WTC11 (cell line): ENCODE data around the gene ITPR2. TPM values are rescaled to one million over a fixed set of nuclear protein-coding genes. Genes with fewer than 3 reads are reported as not detected.

Experiments
- ATAC-seq: fragments of 200-7000 bp; cut with Tn5 transposase; 2 replicates; pipeline ENCODE4 v1.10.0; 2021; ENCODE audit warnings: mild to moderate bottlenecking, moderate library complexity
- CTCF ChIA-PET: fragments of 300-600 bp; sonication (Branson Sonifier 250); formaldehyde crosslinking; loops from one replicate; lab custom pipeline; 2021; ENCODE audit warnings: antibody characterized with exemption; lab: Charles Lee
- POLR2A ChIA-PET: fragments of 350-600 bp; sonication (Branson Sonifier 250); formaldehyde crosslinking; loops from one replicate; lab custom pipeline; 2021; ENCODE audit warnings: antibody characterized with exemption; lab: Charles Lee
- DNase-seq: peaks from one replicate; pipeline ENCODE4 v3.0.0; 2021; ENCODE audit warnings: low spot score
- H3K27ac Mint-ChIP-seq: 2 replicates; pipeline ENCODE4 v1.8.0; 2021; ENCODE audit warnings: mixed read lengths
- H3K27me3 Mint-ChIP-seq: 2 replicates; pipeline ENCODE4 v1.8.0; 2021; ENCODE audit warnings: low read depth, mild to moderate bottlenecking, moderate library complexity, mixed read lengths
- H3K36me3 Mint-ChIP-seq: 2 replicates; pipeline ENCODE4 v1.8.0; 2021; ENCODE audit warnings: mixed read lengths
- H3K4me1 Mint-ChIP-seq: 2 replicates; pipeline ENCODE4 v1.8.0; 2022; ENCODE audit warnings: mixed read lengths
- H3K4me3 Mint-ChIP-seq: 2 replicates; pipeline ENCODE4 v1.8.0; 2021; ENCODE audit warnings: mild to moderate bottlenecking, moderate library complexity, mixed read lengths
- H3K9me3 Mint-ChIP-seq: 2 replicates; pipeline ENCODE4 v1.8.0; 2021; ENCODE audit warnings: mixed read lengths
- CREM ChIP-seq: sonication (generic); formaldehyde crosslinking; IDR thresholded peaks from 2 replicates; pipeline ENCODE4 v1.8.1; 2022; ENCODE audit warnings: mild to moderate bottlenecking, missing genetic modification reagents, moderate library complexity
- GABPB1 ChIP-seq: sonication (generic); formaldehyde crosslinking; IDR thresholded peaks from 2 replicates; pipeline ENCODE4 v1.8.1; 2023; ENCODE audit warnings: mild to moderate bottlenecking, missing genetic modification reagents
- NFYB ChIP-seq: sonication (generic); formaldehyde crosslinking; conservative IDR thresholded peaks from 2 replicates; pipeline ENCODE4 v1.8.0; 2022; ENCODE audit warnings: low read depth, missing genetic modification reagents
- NR3C1 ChIP-seq: sonication (generic); formaldehyde crosslinking; conservative IDR thresholded peaks from 2 replicates; pipeline ENCODE4 v1.8.1; 2023; ENCODE audit warnings: low read depth, mild to moderate bottlenecking, missing genetic modification reagents
- OVOL2 ChIP-seq: fragments of 250-450 bp; sonication (Bioruptor Pico); IDR thresholded peaks from 2 replicates; pipeline ENCODE4 v1.9.0; 2021; ENCODE audit warnings: mild to moderate bottlenecking, borderline replicate concordance
- SOX15 ChIP-seq: fragments of 250-450 bp; sonication (Bioruptor Pico); IDR thresholded peaks from 2 replicates; pipeline ENCODE4 v1.9.0; 2021; ENCODE audit warnings: mild to moderate bottlenecking
- SP1 ChIP-seq: sonication (generic); formaldehyde crosslinking; conservative IDR thresholded peaks from 2 replicates; pipeline ENCODE4 v1.8.1; 2022; ENCODE audit warnings: missing genetic modification reagents
- TCF7 ChIP-seq: sonication (generic); formaldehyde crosslinking; IDR thresholded peaks from 2 replicates; pipeline ENCODE4 v1.8.0; 2022; ENCODE audit warnings: mild to moderate bottlenecking, low read depth, missing genetic modification reagents, moderate library complexity
- ZNF138 ChIP-seq: sonication (generic); formaldehyde crosslinking; conservative IDR thresholded peaks from 2 replicates; pipeline ENCODE4 v1.8.1; 2022; ENCODE audit warnings: mild to moderate bottlenecking, moderate library complexity, missing genetic modification reagents
- ZNF263 ChIP-seq: sonication (generic); formaldehyde crosslinking; IDR thresholded peaks from 2 replicates; pipeline ENCODE4 v1.8.1; 2022; ENCODE audit warnings: low read depth, mild to moderate bottlenecking, moderate library complexity, missing genetic modification reagents
- ZNF416 ChIP-seq: fragments of 250-450 bp; sonication (Bioruptor Pico); IDR thresholded peaks from 2 replicates; pipeline ENCODE4 v1.9.0; 2021; ENCODE audit warnings: mild to moderate bottlenecking, inconsistent platforms
- total RNA-seq: library from RNA; stranded (reverse); gene quantifications from 3 replicates; pipeline ENCODE4 v1.2.3, GENCODE V29; 2021
- TF ChIP-seq, protein P1 (sequence below): fragments of 250-450 bp; sonication (Bioruptor Pico); IDR thresholded peaks from 2 replicates; pipeline ENCODE4 v2.1.2; 2022; ENCODE audit warnings: mild to moderate bottlenecking, moderate library complexity
- TF ChIP-seq, protein P2 (sequence below): sonication (generic); formaldehyde crosslinking; conservative IDR thresholded peaks from 2 replicates; pipeline ENCODE4 v1.8.1; 2023; ENCODE audit warnings: mild to moderate bottlenecking, low read depth, missing genetic modification reagents, moderate library complexity
- TF ChIP-seq, protein P3 (sequence below): fragments of 250-450 bp; sonication (Bioruptor Pico); IDR thresholded peaks from 2 replicates; pipeline ENCODE4 v1.9.0; 2021; ENCODE audit warnings: mild to moderate bottlenecking
- TF ChIP-seq, protein P4 (sequence below): fragments of 250-450 bp; sonication (Bioruptor Pico); IDR thresholded peaks from 2 replicates; pipeline ENCODE4 v1.8.0; 2021; ENCODE audit warnings: mild to moderate bottlenecking
- TF ChIP-seq, protein P5 (sequence below): sonication (generic); formaldehyde crosslinking; IDR thresholded peaks from 2 replicates; pipeline ENCODE4 v1.8.1; 2023; ENCODE audit warnings: mild to moderate bottlenecking, missing genetic modification reagents, moderate library complexity
- TF ChIP-seq, protein P6 (sequence below): sonication (generic); formaldehyde crosslinking; IDR thresholded peaks from 2 replicates; pipeline ENCODE4 v1.8.0; 2023; ENCODE audit warnings: missing genetic modification reagents
- TF ChIP-seq, protein P7 (sequence below): sonication (generic); formaldehyde crosslinking; IDR thresholded peaks from 2 replicates; pipeline ENCODE4 v1.8.0; 2022; ENCODE audit warnings: mild to moderate bottlenecking, missing genetic modification reagents
- TF ChIP-seq, protein P8 (sequence below): fragments of 200-600 bp; IDR thresholded peaks from 2 replicates; pipeline ENCODE4 v1.8.0; 2022; ENCODE audit warnings: antibody characterized with exemption
- TF ChIP-seq, protein P9 (sequence below): sonication (generic); formaldehyde crosslinking; IDR thresholded peaks from 2 replicates; pipeline ENCODE4 v1.8.1; 2022; ENCODE audit warnings: mild to moderate bottlenecking, missing genetic modification reagents, moderate library complexity, borderline replicate concordance

ITPR2 gene
- total RNA-seq, 1 experiment from 2014 or later: 50.7 TPM

DNA sequence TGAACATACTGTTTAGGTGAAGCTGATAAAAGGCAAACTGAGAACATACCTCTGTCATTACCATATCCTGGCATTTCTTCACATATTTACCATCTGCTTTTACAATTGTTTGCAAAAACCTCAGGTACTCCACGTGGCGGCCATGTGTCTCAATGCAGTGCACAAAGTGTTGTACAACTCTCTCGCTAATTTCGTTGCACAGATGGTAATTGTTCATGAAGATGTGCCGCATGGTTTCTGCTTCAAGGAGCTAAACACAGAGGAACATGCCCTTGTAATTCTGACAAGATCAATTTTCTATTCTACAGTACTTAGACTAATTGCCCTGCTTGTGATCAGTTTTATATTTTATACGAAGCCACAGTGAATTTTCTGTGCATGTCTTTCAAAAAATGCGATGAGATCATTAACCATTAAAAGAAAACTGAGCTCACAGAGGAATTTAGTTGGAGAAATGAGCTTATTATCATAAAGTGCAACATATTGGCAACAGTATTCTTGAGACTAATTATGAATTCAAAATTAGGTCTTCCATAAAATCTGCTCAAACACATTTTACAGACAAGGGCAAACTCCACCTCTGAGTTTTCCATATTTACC lies 233.8 kb downstream of the ITPR2 start:
- ATAC-seq (no peak), DNase-seq (no peak)
- ChIA-PET POLR2A (no interaction called here), CTCF (interaction anchor here (0.9 kb wide), 1 partner anchor 15 kb away, joined by 3 read pairs; no protein-coding TSS in a partner anchor)
- Mint-ChIP-seq H3K4me1 (no peaks in the 10 kb centered on the region), H3K36me3 (peaks cover 27% of the 10 kb centered on the region), H3K9me3 (no peaks in the 10 kb centered on the region), H3K27ac (no peak overlapping the region), H3K27me3 (no peaks in the 10 kb centered on the region), H3K4me3 (no peak overlapping the region)
- TF ChIP-seq, protein P1, sequence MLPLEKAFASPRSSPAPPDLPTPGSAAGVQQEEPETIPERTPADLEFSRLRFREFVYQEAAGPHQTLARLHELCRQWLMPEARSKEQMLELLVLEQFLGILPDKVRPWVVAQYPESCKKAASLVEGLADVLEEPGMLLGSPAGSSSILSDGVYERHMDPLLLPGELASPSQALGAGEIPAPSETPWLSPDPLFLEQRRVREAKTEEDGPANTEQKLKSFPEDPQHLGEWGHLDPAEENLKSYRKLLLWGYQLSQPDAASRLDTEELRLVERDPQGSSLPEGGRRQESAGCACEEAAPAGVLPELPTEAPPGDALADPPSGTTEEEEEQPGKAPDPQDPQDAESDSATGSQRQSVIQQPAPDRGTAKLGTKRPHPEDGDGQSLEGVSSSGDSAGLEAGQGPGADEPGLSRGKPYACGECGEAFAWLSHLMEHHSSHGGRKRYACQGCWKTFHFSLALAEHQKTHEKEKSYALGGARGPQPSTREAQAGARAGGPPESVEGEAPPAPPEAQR: no peak
- TF ChIP-seq, protein P2, sequence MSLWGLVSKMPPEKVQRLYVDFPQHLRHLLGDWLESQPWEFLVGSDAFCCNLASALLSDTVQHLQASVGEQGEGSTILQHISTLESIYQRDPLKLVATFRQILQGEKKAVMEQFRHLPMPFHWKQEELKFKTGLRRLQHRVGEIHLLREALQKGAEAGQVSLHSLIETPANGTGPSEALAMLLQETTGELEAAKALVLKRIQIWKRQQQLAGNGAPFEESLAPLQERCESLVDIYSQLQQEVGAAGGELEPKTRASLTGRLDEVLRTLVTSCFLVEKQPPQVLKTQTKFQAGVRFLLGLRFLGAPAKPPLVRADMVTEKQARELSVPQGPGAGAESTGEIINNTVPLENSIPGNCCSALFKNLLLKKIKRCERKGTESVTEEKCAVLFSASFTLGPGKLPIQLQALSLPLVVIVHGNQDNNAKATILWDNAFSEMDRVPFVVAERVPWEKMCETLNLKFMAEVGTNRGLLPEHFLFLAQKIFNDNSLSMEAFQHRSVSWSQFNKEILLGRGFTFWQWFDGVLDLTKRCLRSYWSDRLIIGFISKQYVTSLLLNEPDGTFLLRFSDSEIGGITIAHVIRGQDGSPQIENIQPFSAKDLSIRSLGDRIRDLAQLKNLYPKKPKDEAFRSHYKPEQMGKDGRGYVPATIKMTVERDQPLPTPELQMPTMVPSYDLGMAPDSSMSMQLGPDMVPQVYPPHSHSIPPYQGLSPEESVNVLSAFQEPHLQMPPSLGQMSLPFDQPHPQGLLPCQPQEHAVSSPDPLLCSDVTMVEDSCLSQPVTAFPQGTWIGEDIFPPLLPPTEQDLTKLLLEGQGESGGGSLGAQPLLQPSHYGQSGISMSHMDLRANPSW (CRISPR knock-in tag): no peak
- TF ChIP-seq NFYB (CRISPR knock-in tag) (no peak), SOX15 (CRISPR knock-in tag) (no peak), NR3C1 (no peak)
- TF ChIP-seq, protein P3, sequence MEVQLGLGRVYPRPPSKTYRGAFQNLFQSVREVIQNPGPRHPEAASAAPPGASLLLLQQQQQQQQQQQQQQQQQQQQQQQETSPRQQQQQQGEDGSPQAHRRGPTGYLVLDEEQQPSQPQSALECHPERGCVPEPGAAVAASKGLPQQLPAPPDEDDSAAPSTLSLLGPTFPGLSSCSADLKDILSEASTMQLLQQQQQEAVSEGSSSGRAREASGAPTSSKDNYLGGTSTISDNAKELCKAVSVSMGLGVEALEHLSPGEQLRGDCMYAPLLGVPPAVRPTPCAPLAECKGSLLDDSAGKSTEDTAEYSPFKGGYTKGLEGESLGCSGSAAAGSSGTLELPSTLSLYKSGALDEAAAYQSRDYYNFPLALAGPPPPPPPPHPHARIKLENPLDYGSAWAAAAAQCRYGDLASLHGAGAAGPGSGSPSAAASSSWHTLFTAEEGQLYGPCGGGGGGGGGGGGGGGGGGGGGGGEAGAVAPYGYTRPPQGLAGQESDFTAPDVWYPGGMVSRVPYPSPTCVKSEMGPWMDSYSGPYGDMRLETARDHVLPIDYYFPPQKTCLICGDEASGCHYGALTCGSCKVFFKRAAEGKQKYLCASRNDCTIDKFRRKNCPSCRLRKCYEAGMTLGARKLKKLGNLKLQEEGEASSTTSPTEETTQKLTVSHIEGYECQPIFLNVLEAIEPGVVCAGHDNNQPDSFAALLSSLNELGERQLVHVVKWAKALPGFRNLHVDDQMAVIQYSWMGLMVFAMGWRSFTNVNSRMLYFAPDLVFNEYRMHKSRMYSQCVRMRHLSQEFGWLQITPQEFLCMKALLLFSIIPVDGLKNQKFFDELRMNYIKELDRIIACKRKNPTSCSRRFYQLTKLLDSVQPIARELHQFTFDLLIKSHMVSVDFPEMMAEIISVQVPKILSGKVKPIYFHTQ (CRISPR knock-in tag): no peak

DNA sequence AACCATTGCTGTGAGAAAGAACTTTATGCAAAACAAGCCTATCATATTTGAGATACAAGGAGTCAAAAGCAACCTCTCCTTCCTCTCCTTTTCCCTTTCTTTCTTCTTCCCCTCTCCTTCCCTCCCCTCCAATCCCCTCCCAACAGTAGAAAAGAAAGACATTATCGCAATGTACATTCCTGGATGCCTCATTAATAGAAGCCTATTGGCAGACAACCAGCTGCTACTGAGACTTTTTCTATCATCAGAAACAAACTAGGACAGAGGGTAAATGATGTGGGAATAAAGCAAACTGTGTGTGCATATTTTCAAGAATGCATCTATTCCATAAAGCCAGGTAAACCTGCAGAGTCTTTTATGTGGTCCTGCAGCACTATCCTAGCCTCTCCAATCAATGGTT lies 237.2 kb downstream of the ITPR2 start:
- Mint-ChIP-seq H3K27me3 (no peaks in the 10 kb centered on the region), H3K9me3 (no peaks in the 10 kb centered on the region), H3K27ac (no peak overlapping the region), H3K4me1 (no peaks in the 10 kb centered on the region), H3K4me3 (no peak overlapping the region), H3K36me3 (peaks cover 35% of the 10 kb centered on the region)
- POLR2A ChIA-PET: no interaction called here
- CTCF ChIA-PET: no interaction called here
- DNase-seq (no peak), ATAC-seq (no peak)
- TF ChIP-seq SP1 (no peak), ZNF416 (no peak), ZNF263 (no peak), CREM (CRISPR knock-in tag) (no peak), NR3C1 (no peak), OVOL2 (CRISPR knock-in tag) (no peak), ZNF138 (CRISPR knock-in tag) (no peak), TCF7 (CRISPR knock-in tag) (no peak), GABPB1 (CRISPR knock-in tag) (no peak)
- TF ChIP-seq, protein P4, sequence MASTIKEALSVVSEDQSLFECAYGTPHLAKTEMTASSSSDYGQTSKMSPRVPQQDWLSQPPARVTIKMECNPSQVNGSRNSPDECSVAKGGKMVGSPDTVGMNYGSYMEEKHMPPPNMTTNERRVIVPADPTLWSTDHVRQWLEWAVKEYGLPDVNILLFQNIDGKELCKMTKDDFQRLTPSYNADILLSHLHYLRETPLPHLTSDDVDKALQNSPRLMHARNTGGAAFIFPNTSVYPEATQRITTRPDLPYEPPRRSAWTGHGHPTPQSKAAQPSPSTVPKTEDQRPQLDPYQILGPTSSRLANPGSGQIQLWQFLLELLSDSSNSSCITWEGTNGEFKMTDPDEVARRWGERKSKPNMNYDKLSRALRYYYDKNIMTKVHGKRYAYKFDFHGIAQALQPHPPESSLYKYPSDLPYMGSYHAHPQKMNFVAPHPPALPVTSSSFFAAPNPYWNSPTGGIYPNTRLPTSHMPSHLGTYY (CRISPR knock-in tag): no peak
- TF ChIP-seq, protein P5, sequence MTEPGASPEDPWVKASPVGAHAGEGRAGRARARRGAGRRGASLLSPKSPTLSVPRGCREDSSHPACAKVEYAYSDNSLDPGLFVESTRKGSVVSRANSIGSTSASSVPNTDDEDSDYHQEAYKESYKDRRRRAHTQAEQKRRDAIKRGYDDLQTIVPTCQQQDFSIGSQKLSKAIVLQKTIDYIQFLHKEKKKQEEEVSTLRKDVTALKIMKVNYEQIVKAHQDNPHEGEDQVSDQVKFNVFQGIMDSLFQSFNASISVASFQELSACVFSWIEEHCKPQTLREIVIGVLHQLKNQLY: no peak
- TF ChIP-seq, protein P6, sequence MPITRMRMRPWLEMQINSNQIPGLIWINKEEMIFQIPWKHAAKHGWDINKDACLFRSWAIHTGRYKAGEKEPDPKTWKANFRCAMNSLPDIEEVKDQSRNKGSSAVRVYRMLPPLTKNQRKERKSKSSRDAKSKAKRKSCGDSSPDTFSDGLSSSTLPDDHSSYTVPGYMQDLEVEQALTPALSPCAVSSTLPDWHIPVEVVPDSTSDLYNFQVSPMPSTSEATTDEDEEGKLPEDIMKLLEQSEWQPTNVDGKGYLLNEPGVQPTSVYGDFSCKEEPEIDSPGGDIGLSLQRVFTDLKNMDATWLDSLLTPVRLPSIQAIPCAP (CRISPR knock-in tag): no peak
- TF ChIP-seq, protein P7, sequence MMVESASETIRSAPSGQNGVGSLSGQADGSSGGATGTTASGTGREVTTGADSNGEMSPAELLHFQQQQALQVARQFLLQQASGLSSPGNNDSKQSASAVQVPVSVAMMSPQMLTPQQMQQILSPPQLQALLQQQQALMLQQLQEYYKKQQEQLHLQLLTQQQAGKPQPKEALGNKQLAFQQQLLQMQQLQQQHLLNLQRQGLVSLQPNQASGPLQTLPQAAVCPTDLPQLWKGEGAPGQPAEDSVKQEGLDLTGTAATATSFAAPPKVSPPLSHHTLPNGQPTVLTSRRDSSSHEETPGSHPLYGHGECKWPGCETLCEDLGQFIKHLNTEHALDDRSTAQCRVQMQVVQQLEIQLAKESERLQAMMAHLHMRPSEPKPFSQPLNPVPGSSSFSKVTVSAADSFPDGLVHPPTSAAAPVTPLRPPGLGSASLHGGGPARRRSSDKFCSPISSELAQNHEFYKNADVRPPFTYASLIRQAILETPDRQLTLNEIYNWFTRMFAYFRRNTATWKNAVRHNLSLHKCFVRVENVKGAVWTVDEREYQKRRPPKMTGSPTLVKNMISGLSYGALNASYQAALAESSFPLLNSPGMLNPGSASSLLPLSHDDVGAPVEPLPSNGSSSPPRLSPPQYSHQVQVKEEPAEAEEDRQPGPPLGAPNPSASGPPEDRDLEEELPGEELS (CRISPR knock-in tag): no peak
- TF ChIP-seq, protein P8, sequence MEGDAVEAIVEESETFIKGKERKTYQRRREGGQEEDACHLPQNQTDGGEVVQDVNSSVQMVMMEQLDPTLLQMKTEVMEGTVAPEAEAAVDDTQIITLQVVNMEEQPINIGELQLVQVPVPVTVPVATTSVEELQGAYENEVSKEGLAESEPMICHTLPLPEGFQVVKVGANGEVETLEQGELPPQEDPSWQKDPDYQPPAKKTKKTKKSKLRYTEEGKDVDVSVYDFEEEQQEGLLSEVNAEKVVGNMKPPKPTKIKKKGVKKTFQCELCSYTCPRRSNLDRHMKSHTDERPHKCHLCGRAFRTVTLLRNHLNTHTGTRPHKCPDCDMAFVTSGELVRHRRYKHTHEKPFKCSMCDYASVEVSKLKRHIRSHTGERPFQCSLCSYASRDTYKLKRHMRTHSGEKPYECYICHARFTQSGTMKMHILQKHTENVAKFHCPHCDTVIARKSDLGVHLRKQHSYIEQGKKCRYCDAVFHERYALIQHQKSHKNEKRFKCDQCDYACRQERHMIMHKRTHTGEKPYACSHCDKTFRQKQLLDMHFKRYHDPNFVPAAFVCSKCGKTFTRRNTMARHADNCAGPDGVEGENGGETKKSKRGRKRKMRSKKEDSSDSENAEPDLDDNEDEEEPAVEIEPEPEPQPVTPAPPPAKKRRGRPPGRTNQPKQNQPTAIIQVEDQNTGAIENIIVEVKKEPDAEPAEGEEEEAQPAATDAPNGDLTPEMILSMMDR: no peak
- TF ChIP-seq, protein P9, sequence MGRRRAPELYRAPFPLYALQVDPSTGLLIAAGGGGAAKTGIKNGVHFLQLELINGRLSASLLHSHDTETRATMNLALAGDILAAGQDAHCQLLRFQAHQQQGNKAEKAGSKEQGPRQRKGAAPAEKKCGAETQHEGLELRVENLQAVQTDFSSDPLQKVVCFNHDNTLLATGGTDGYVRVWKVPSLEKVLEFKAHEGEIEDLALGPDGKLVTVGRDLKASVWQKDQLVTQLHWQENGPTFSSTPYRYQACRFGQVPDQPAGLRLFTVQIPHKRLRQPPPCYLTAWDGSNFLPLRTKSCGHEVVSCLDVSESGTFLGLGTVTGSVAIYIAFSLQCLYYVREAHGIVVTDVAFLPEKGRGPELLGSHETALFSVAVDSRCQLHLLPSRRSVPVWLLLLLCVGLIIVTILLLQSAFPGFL (CRISPR knock-in tag): no peak
